Stimulated activated CD8-positive, alpha-beta memory T cell treated with anti-CD3 and anti-CD28 coated beads, Interleukin-7, amount 100 ng/mL, for 24 hours (primary cell): ENCODE measurements around the gene HOXC4.
"Not testable (repeated sequence)": the region's sequence is repeated elsewhere in the genome, so short reads cannot be mapped to it uniquely, and the experiment has no call there.

Experiments
- DNase-seq: peaks from one replicate; pipeline ENCODE4 v3.0.0-alpha.2; 2020; ENCODE audit warnings: low read depth

The HOXC4 gene

DNA sequence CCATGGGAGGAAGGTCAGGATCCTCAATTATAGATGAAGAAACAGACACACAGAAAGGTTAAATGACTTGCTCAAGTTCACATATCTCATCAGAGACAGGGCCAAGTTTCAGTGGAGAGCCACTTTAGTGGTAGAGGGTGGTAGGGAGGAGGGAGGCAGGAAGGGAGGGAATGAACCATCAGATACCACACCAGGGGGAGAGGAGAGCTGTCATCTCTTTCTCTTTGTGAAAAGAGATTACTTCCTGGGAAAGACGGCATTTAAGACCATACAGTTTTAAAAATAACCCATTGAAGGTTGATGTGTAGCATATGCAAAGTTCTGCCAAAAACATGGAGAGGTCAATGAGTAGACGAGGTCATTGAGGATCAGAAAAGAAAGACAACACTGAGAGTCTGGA is 39.3 kb downstream of the HOXC4 start:
- not testable (repeated sequence) for DNase-seq

DNA sequence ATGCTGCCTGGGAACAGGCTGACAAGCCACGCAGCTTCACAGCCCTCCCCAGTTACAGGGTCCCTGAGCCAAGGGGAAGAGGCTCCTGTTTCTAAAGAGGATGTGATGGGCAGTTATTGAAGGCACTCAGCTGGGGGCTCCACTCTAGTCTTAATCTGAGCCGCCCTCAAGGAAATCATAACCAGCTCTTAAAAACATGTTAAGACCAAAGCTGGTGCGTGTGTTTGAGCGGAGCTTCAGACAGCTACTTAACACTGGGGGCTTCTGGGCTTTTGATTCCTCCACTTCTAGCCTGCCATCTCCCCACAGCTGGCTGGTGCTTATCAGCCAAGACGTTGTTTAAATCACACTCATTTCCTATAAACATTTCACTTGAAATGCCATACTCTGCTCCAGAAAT is 42.3 kb downstream of the HOXC4 start:
- not testable (repeated sequence) for DNase-seq

DNA sequence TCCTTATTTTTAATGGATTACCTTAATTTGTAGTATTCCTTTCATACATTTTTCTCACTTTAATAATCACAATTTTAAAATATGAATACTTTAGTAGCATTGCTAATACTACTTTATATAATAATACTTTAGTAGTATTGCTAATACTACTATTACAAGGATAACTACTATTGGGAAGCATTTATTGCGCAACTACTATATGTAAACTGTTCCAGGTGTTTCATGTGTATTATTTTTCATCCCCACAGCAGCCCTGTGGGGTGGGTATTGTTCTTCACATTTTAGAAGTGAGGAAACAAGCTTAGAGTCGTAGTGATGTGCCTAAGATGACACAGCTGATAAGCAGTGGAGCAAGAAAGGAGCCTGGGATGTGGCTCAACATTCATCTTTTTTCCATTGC is 45.0 kb downstream of the HOXC4 start:
- DNase-seq: not testable (repeated sequence)

- DNase-seq: not testable (repeated sequence)
Measured at GRCh38 chr12:54100588-54100987, 47.0 kb downstream of the HOXC4 start.

- DNase-seq: not testable (repeated sequence)
Measured at GRCh38 chr12:54102223-54102622, 48.6 kb downstream of the HOXC4 start.

DNA sequence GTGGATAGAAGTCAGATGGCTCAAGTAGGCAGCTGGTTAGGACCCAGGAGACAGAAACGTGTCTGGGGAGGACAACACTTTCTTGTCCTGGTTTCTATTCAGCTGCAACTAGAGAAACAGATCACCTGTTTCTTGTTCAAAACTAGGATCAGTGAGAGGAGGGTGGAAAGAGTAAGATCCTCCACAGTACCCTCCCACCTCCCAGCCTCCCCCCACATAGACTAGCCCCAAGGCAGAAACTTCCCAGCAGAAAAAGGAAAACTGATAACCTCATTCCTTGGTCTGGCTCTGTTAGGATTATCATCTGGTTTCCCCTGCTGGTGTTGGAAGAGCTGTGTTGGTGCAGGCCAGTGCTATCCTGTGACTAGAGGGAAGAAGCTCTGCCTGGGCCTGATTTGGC is 50.2 kb downstream of the HOXC4 start:
- DNase-seq: not testable (repeated sequence)
